Tibial artery (tissue), 4 donors: ENCODE results near the gene TRAPPC10.

Source experiments
- DNase-seq, 2 donors: peaks; one replicate each; pipeline ENCODE4 v3.0.0-alpha.2; 2019
- H3K27ac ChIP-seq, 2 donors: fragments of 200-600 bp; sonication (generic) in 1 of 2; 1 replicate in 1 of 2; 2 replicates in 1 of 2; pipeline ENCODE4 v1.5.1; 2018 to 2019; ENCODE audit warnings: mild to moderate bottlenecking in 1 of 2
- H3K27me3 ChIP-seq, 2 donors: fragments of 200-600 bp; sonication (generic) in 1 of 2; one replicate each; pipeline versions ENCODE4 v1.5.1 to v1.6.0; 2016 to 2019
- H3K36me3 ChIP-seq, 3 donors: fragments of 200-600 bp; sonication (generic) in 2 of 3; one replicate each; pipeline ENCODE4 v1.5.1; 2016 to 2019; ENCODE audit warnings: mild to moderate bottlenecking in 2 of 3
- H3K4me1 ChIP-seq, 4 donors: fragments of 200-600 bp; sonication (generic) in 2 of 4; 1 replicate in 3 of 4; 2 replicates in 1 of 4; pipeline ENCODE4 v1.5.1; 2016 to 2019
- H3K4me3 ChIP-seq, 2 donors: fragments of 200-600 bp; sonication (generic) in 1 of 2; 1 replicate in 1 of 2; 2 replicates in 1 of 2; pipeline ENCODE4 v1.5.1; 2018 to 2019; ENCODE audit warnings: mild to moderate bottlenecking in 2 of 2
- H3K9me3 ChIP-seq, 3 donors: fragments of 200-600 bp; sonication (generic) in 1 of 3; one replicate each; pipeline ENCODE4 v1.5.1; 2016 to 2019
- intact Hi-C: fragments of 100-400 bp; cut with DNase I; formaldehyde crosslinking; loops from one replicate; pipeline ENCODE4 v1.15.0; 2023; ENCODE audit warnings: low total_unique reads
- TF ChIP-seq, protein P1 (sequence below), 2 experiments: fragments of 200-600 bp in 1 of 2; fragments of 450-650 bp in 1 of 2; IDR thresholded peaks; one replicate each; pipeline ENCODE4 v1.5.1; 2017 to 2019; ENCODE audit warnings: antibody characterized with exemption in 2 of 2, mild to moderate bottlenecking in 1 of 2, moderate library complexity in 1 of 2

The TRAPPC10 gene

DNA sequence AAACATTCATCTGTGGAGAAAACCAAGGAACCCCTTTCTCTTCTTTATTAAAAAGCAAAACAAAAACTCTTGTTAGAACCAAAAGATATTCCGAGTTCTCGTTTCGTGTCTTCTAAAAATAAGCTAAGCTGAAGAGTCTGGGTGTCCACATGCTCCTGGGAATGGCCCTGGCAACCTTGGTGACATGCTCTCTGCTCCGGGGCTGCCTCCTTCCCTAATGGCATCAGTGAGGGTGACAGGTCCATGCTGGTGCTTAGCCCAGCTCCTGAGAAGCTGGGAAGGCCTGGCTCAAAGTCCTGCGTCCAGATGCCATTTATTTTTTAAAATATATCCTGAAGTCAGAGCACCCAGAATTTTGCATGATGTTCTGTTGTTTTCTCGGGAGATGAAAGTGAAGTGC is 24.6 kb upstream of the TRAPPC10 start:
- no peak for DNase-seq
- intact Hi-C loops = no loop called here
- peaks cover 7 to 17% (median 8%) of the 10 kb centered on the region in 3 donors for H3K36me3 ChIP-seq
- TF ChIP-seq, protein P1, sequence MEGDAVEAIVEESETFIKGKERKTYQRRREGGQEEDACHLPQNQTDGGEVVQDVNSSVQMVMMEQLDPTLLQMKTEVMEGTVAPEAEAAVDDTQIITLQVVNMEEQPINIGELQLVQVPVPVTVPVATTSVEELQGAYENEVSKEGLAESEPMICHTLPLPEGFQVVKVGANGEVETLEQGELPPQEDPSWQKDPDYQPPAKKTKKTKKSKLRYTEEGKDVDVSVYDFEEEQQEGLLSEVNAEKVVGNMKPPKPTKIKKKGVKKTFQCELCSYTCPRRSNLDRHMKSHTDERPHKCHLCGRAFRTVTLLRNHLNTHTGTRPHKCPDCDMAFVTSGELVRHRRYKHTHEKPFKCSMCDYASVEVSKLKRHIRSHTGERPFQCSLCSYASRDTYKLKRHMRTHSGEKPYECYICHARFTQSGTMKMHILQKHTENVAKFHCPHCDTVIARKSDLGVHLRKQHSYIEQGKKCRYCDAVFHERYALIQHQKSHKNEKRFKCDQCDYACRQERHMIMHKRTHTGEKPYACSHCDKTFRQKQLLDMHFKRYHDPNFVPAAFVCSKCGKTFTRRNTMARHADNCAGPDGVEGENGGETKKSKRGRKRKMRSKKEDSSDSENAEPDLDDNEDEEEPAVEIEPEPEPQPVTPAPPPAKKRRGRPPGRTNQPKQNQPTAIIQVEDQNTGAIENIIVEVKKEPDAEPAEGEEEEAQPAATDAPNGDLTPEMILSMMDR (IDR thresholded peaks at IDR 0.05) = no peak
- H3K4me3 ChIP-seq = no peak overlapping the region
- H3K4me1 ChIP-seq = peaks cover 0 to 14% (median 0%) of the 10 kb centered on the region in 4 donors
- no peaks in the 10 kb centered on the region for H3K9me3 ChIP-seq
- no peak overlapping the region for H3K27ac ChIP-seq
- H3K27me3 ChIP-seq = peaks cover 0 to 6% of the 10 kb centered on the region in 2 donors

DNA sequence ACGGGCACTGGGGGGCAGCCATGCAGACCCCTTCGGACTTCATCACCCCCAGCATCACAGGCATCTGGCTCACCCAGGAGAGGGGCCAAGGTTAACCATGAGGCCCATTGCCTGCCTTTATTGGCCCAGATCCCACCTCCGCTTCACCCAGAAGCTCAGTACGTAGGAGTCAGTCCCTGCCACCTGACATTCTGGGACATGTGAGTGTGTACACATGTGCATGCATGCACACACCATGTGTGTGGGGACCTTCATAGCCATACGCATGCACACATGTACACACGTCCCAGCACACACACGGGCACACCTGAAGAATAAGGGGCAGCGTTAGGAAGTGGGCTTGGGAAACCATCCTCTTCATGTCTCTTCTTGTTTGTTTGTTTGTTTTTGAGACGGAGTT is 24.1 kb upstream of the TRAPPC10 start:
- DNase-seq = no peak
- Histone ChIP-seq H3K9me3 (no peaks in the 10 kb centered on the region), H3K4me3 (no peak overlapping the region), H3K36me3 (peaks cover 2 to 12% (median 3%) of the 10 kb centered on the region in 3 donors), H3K27ac (no peak overlapping the region), H3K27me3 (peaks cover 0 to 7% of the 10 kb centered on the region in 2 donors), H3K4me1 (peaks cover 0 to 14% (median 0%) of the 10 kb centered on the region in 4 donors)
- TF ChIP-seq, protein P1 (IDR thresholded peaks at IDR 0.05) = no peak
- intact Hi-C loops = no loop called here

DNA sequence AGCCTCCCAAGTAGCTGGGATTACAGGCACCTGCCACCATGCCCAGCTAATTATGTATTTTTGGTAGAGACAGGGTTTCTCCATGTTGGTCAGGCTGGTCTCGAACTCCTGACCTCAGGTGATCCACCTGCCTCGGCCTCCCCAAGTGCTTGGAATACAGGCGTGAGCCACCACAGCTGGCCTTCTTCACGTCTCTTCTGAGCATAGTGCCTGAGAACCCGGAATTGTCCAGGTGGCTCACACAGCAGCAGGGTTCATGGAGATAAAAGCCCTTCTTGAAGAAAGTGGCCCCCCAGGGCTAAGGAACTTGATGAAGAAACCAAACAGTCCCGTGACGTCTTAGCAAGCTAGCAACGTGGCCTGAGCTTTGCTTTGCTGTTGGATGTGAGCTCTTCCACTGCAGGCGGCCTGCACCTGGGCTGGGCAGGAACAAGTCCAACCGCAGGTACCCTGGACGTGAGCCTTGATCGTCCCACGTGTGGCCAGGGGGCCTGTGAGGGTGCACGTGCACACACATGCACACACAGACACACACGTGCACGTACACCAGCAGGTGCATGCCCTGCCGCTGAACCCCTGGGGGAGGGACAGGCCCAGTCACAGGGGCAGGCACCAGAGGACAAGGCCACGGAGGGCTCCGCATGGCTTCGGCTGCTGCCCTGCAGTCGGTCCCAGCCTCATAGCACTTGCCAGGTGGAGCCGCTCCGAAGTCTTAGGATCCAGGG is 23.4 kb upstream of the TRAPPC10 start:
- intact Hi-C loops = no loop called here
- H3K9me3 ChIP-seq = no peaks in the 10 kb centered on the region
- DNase-seq = no peak

DNA sequence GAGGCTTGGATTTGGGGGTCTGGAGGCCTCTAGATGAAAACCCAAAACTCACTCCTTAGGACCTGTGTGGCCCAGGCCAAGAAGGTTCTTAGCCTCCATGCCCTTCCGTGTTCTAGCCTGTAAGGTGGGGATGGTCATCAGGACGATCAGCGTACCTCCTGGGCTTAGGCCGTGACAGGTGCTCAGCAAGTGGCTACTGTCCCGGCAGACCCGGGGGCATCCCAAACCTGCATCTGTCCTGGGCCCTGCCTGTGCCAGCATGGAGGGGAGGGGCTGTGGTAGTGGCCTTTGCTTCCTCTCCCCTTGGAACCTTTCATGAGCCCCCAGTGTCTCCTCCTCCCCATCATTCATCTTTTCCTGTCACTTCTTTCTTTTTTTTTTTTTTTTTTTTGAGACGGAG is 22.7 kb upstream of the TRAPPC10 start:
- H3K27me3 ChIP-seq = peaks cover 0 to 14% of the 10 kb centered on the region in 2 donors
- DNase-seq = no peak
- TF ChIP-seq, protein P1 (IDR thresholded peaks at IDR 0.05) = no peak
- H3K27ac ChIP-seq = no peak overlapping the region
- H3K4me3 ChIP-seq = no peak overlapping the region
- intact Hi-C loops = no loop called here
- H3K4me1 ChIP-seq = peaks cover 0 to 14% (median 0%) of the 10 kb centered on the region in 4 donors
- no peaks in the 10 kb centered on the region for H3K9me3 ChIP-seq
- H3K36me3 ChIP-seq = no peaks in the 10 kb centered on the region

More for the DNA sequence above, 23.4 kb upstream of the TRAPPC10 start:
- Histone ChIP-seq H3K4me1 (peaks cover 0 to 14% (median 0%) of the 10 kb centered on the region in 4 donors), H3K4me3 (no peak overlapping the region), H3K27ac (no peak overlapping the region), H3K27me3 (peaks cover 0 to 11% of the 10 kb centered on the region in 2 donors), H3K36me3 (peaks cover 0 to 6% (median 0%) of the 10 kb centered on the region in 3 donors)
- TF ChIP-seq, protein P1 (IDR thresholded peaks at IDR 0.05) = no peak

DNA sequence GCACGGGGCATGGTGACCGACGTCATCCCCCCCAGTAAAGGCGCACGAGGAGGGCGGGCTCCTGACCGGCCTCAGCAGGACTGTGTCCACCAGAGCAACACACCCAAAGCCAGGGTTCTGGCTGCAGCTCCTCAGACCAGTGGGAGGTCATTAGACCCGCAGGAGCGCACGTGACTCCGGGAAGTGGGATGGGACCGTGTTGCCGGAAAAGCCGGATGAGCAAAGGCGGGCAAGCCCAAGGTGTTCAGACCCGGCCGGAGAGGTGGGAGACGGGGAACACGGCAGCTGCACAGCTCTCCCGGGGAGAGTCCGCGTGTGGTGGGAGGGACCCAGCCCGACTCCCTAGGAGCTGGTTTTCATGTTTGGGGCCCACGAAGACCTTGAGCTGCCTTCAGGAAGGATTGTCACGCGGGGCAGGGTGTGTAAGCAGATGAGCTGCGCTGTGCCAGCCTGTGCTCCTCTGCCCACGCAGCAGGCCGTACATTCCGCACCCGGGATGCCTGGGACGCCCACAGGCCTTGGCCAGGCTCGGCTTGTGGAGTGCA is 20.6 kb upstream of the TRAPPC10 start:
- Histone ChIP-seq H3K27me3 (peaks cover 0 to 14% of the 10 kb centered on the region in 2 donors), H3K9me3 (no peaks in the 10 kb centered on the region), H3K4me1 (peaks cover 0 to 8% (median 0%) of the 10 kb centered on the region in 4 donors), H3K36me3 (no peaks in the 10 kb centered on the region), H3K4me3 (no peak overlapping the region), H3K27ac (no peak overlapping the region)
- TF ChIP-seq, protein P1 (IDR thresholded peaks at IDR 0.05) = no peak
- intact Hi-C loops = no loop called here
- no peak for DNase-seq
